ENCODE measurements around the gene CDCA8.
A peak's percentile ranks its signal among the peaks of the same experiment; 100 is the strongest.
"Not testable (repeated sequence)": the region's sequence is repeated elsewhere in the genome, so short reads cannot be mapped to it uniquely, and the experiment has no call there.

Gene CDCA8

DNA sequence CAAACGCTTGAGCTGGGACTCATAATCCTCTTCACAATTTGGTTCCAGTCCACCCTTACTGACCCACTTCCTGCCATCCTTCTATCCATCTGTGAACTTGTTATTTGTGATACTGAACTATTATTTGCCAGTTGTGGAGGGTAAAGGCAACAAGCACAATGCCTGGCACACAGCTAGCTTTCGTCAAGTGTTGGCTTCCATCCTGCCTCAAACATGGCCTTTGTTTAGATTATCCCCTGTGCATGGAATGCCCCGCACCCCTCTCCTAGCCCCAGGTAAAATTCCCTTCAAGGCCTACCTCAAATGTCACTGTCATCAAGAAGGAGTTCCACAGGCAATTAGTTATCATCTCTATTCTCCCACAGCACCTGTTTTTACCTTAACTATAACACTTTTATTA, 11.4 kb upstream of the CDCA8 start:
- H3K4me3 ChIP-seq (ENCODE audit: low read length) = no peak overlapping the region
- peaks cover 29% of the 10 kb centered on the region for H3K36me3 ChIP-seq (ENCODE audit: insufficient read depth, low read length)
- no peak overlapping the region for H2AFZ ChIP-seq (ENCODE audit: low read depth, low read length)
- no peaks in the 10 kb centered on the region for H3K4me1 ChIP-seq (ENCODE audit: insufficient read depth, low read length)
- peaks cover 13% of the 10 kb centered on the region for H3K27me3 ChIP-seq (ENCODE audit: insufficient read depth, low read length)
- no peaks in the 10 kb centered on the region for H3K9me3 ChIP-seq (ENCODE audit: low read length)

GRCh38 chr1:37682334-37682987, 9.9 kb upstream of the CDCA8 start:
- Histone ChIP-seq H3K27me3 (ENCODE audit: insufficient read depth, low read length) (no peaks in the 10 kb centered on the region), H3K36me3 (ENCODE audit: insufficient read depth, low read length) (peaks cover 39% of the 10 kb centered on the region), H3K9me3 (ENCODE audit: low read length) (no peaks in the 10 kb centered on the region), H2AFZ (ENCODE audit: low read depth, low read length) (no peak overlapping the region), H3K4me3 (ENCODE audit: low read length) (no peak overlapping the region), H3K4me1 (ENCODE audit: insufficient read depth, low read length) (no peaks in the 10 kb centered on the region)

GRCh38 chr1:37684182-37684581, 8.1 kb upstream of the CDCA8 start:
- H3K27me3 ChIP-seq (ENCODE audit: insufficient read depth, low read length); H3K9me3 ChIP-seq (ENCODE audit: low read length); H2AFZ ChIP-seq (ENCODE audit: low read depth, low read length); H3K4me3 ChIP-seq (ENCODE audit: low read length); H3K4me1 ChIP-seq (ENCODE audit: insufficient read depth, low read length): not testable (repeated sequence)
- peaks cover 39% of the 10 kb centered on the region for H3K36me3 ChIP-seq (ENCODE audit: insufficient read depth, low read length)

DNA sequence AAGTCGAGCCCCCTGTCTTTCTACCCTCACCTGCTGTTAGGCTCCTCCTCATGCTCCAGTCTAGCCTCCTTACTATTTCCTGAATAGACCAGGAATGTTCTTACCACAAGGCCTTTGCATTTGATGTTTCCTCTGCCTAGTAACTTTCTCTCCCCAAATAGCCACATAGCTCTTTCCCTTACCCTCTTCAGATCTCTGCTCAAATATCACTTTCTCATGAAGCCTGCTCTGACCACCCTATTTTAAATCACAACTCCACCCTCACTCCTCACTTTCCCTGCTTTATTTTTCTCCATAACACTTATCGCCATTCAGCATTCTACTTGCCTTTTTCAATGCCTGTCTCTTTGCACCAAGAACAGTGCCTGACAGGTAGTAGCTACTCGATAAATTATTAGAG, 6.6 kb upstream of the CDCA8 start:
- peaks cover 38% of the 10 kb centered on the region for H3K36me3 ChIP-seq (ENCODE audit: insufficient read depth, low read length)

DNA sequence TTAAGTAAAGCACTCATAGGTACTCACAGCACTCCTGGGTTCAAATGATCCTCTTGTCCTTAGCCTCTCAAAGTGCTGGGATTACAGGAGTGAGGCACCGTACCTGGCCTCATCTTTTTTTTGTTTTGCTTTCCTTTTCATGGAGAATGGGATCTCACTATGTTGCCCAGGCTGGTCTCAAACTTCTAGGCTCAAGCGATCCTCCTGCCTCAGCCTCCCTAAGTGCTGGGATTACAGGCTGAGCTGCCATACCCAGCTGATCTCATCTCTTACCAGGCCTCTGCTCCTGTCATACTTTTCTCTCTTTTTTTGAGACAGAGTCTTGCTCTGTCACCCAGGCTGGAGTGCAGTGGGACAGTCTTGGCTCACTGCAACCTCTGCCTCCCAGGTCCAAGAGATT, 4.6 kb upstream of the CDCA8 start:
- Histone ChIP-seq H3K36me3 (ENCODE audit: insufficient read depth, low read length) (peaks cover 32% of the 10 kb centered on the region), H3K4me1 (ENCODE audit: insufficient read depth, low read length) (peaks cover 24% of the 10 kb centered on the region)

More for the DNA sequence above, 6.6 kb upstream of the CDCA8 start:
- Histone ChIP-seq H3K4me1 (ENCODE audit: insufficient read depth, low read length) (peaks cover 12% of the 10 kb centered on the region), H2AFZ (ENCODE audit: low read depth, low read length) (no peak overlapping the region), H3K4me3 (ENCODE audit: low read length) (no peak overlapping the region), H3K9me3 (ENCODE audit: low read length) (no peaks in the 10 kb centered on the region), H3K27me3 (ENCODE audit: insufficient read depth, low read length) (no peaks in the 10 kb centered on the region)

GRCh38 chr1:37688926-37689325, 3.4 kb upstream of the CDCA8 start:
- peak overlapping the region; percentile 80 for H3K4me3 ChIP-seq (ENCODE audit: low read length)

More for the DNA sequence above, 4.6 kb upstream of the CDCA8 start:
- not testable (repeated sequence) for H2AFZ ChIP-seq (ENCODE audit: low read depth, low read length); H3K9me3 ChIP-seq (ENCODE audit: low read length); H3K4me3 ChIP-seq (ENCODE audit: low read length); H3K27me3 ChIP-seq (ENCODE audit: insufficient read depth, low read length)

DNA sequence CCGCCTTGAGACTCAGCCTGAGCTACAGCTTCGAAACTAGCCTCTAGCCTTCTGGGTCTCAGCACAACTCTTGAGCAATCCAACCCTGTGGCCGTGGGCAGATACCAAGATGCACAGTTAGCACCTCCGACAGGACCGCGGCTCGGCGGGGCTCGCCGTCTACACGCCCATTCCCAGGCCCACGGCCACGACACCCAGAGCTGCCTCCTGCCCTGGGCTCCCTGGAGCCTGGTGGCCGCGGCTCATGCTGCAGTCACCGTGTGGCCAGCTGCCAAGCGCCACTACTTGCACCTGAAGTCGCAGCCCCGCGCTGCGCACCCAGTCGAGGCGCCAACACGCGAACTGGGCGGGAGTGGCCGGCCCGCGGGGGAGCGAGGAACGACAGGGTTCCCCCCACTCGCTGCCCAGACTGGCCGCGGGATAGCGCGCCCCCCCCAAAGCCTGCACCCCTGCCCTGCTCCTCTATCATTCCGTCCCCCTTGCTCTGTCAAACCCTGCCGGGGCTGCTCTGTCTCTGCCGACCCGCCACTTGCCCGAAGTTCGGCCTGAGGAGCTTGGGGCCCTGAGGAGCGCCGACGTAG, 729 bp upstream of the CDCA8 start:
- Histone ChIP-seq H3K27me3 (ENCODE audit: insufficient read depth, low read length) (no peaks in the 10 kb centered on the region), H3K9me3 (ENCODE audit: low read length) (no peaks in the 10 kb centered on the region), H3K4me3 (ENCODE audit: low read length) (peak overlapping the region; percentile 80), H2AFZ (ENCODE audit: low read depth, low read length) (peak overlapping the region; percentile 72), H3K4me1 (ENCODE audit: insufficient read depth, low read length) (peaks cover 28% of the 10 kb centered on the region), H3K36me3 (ENCODE audit: insufficient read depth, low read length) (peaks cover 16% of the 10 kb centered on the region)

More at GRCh38 chr1:37688926-37689325, 3.4 kb upstream of the CDCA8 start:
- no peak overlapping the region for H2AFZ ChIP-seq (ENCODE audit: low read depth, low read length)
- H3K36me3 ChIP-seq (ENCODE audit: insufficient read depth, low read length) = peaks cover 21% of the 10 kb centered on the region
- no peaks in the 10 kb centered on the region for H3K9me3 ChIP-seq (ENCODE audit: low read length)
- H3K4me1 ChIP-seq (ENCODE audit: insufficient read depth, low read length) = peaks cover 28% of the 10 kb centered on the region
- H3K27me3 ChIP-seq (ENCODE audit: insufficient read depth, low read length) = no peaks in the 10 kb centered on the region

DNA sequence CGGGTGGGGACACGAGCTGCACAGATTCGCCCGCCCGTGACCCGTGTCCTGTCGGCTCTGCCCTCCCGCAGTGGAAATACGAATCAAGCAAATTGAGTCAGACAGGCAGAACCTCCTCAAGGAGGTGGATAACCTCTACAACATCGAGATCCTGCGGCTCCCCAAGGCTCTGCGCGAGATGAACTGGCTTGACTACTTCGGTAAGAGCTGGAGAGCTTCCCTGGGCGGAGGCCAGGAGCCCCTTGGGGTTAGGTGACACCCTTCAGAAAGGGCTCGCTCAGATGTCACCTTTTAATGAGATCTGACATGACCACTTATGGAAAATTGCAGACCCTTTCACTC, 489 bp downstream of the CDCA8 start:
- Histone ChIP-seq H3K9me3 (ENCODE audit: low read length) (no peaks in the 10 kb centered on the region), H2AFZ (ENCODE audit: low read depth, low read length) (peak overlapping the region; percentile 89), H3K4me1 (ENCODE audit: insufficient read depth, low read length) (peaks cover 28% of the 10 kb centered on the region), H3K4me3 (ENCODE audit: low read length) (peak overlapping the region; percentile 80), H3K36me3 (ENCODE audit: insufficient read depth, low read length) (peaks cover 25% of the 10 kb centered on the region), H3K27me3 (ENCODE audit: insufficient read depth, low read length) (no peaks in the 10 kb centered on the region)

DNA sequence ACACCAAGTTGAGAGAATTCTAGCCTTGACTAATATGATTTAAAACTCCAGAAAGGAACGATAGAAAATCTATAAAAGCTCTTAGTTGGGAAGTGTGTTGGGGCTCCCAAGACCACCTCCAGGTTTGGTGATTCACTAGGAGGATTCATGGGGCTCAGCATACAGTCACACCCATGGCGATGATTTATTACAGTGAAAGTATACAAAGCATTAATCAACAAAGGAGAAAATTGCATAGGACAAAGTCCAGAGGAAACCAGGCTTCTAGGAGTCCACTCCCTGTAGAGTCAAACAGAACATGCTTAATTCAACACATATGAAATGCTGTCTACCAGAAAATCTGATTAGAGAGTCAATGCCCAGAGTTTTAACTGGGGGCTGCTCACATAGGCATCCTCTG, 4.8 kb downstream of the CDCA8 start:
- no peaks in the 10 kb centered on the region for H3K27me3 ChIP-seq (ENCODE audit: insufficient read depth, low read length)
- peaks cover 61% of the 10 kb centered on the region for H3K36me3 ChIP-seq (ENCODE audit: insufficient read depth, low read length)
- H3K4me1 ChIP-seq (ENCODE audit: insufficient read depth, low read length) = peaks cover 6% of the 10 kb centered on the region
- H3K4me3 ChIP-seq (ENCODE audit: low read length) = no peak overlapping the region
- H3K9me3 ChIP-seq (ENCODE audit: low read length) = no peaks in the 10 kb centered on the region
- no peak overlapping the region for H2AFZ ChIP-seq (ENCODE audit: low read depth, low read length)

GRCh38 chr1:37697737-37698136, 5.4 kb downstream of the CDCA8 start:
- no peak overlapping the region for H3K4me3 ChIP-seq (ENCODE audit: low read length)
- no peak overlapping the region for H2AFZ ChIP-seq (ENCODE audit: low read depth, low read length)
- H3K27me3 ChIP-seq (ENCODE audit: insufficient read depth, low read length) = no peaks in the 10 kb centered on the region
- peaks cover 5% of the 10 kb centered on the region for H3K4me1 ChIP-seq (ENCODE audit: insufficient read depth, low read length)
- H3K9me3 ChIP-seq (ENCODE audit: low read length) = no peaks in the 10 kb centered on the region
- peaks cover 65% of the 10 kb centered on the region for H3K36me3 ChIP-seq (ENCODE audit: insufficient read depth, low read length)

DNA sequence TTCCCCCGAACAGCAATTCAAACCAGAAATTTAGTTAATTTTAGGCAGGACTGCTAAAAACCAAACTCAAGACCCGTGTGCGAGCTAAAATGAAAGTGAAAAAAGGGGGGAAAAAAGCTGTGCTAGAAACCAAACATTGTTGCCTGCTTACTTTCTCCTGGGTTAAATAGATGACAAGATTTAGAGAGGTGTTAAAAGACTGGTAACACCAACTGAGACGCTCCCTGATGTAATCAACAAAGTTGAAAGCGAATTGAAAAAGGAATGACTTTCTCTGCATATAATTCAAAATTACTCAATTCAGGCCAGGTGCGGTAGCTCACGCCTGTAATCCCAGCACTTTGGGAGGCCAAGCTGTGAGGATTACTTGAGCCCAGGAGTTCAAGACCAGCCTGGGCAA, 6.8 kb downstream of the CDCA8 start:
- no peaks in the 10 kb centered on the region for H3K9me3 ChIP-seq (ENCODE audit: low read length)
- H2AFZ ChIP-seq (ENCODE audit: low read depth, low read length) = no peak overlapping the region
- H3K4me3 ChIP-seq (ENCODE audit: low read length) = no peak overlapping the region
- peaks cover 73% of the 10 kb centered on the region for H3K36me3 ChIP-seq (ENCODE audit: insufficient read depth, low read length)
- H3K4me1 ChIP-seq (ENCODE audit: insufficient read depth, low read length) = no peaks in the 10 kb centered on the region
- H3K27me3 ChIP-seq (ENCODE audit: insufficient read depth, low read length) = no peaks in the 10 kb centered on the region

- no peak overlapping the region for H2AFZ ChIP-seq (ENCODE audit: low read depth, low read length)
- H3K4me3 ChIP-seq (ENCODE audit: low read length) = no peak overlapping the region
- no peaks in the 10 kb centered on the region for H3K4me1 ChIP-seq (ENCODE audit: insufficient read depth, low read length)
- H3K9me3 ChIP-seq (ENCODE audit: low read length) = no peaks in the 10 kb centered on the region
- no peaks in the 10 kb centered on the region for H3K27me3 ChIP-seq (ENCODE audit: insufficient read depth, low read length)
- H3K36me3 ChIP-seq (ENCODE audit: insufficient read depth, low read length) = peaks cover 78% of the 10 kb centered on the region
These were observed 8.7 kb downstream of the CDCA8 start for GRCh38 chr1:37701051-37701450.

DNA sequence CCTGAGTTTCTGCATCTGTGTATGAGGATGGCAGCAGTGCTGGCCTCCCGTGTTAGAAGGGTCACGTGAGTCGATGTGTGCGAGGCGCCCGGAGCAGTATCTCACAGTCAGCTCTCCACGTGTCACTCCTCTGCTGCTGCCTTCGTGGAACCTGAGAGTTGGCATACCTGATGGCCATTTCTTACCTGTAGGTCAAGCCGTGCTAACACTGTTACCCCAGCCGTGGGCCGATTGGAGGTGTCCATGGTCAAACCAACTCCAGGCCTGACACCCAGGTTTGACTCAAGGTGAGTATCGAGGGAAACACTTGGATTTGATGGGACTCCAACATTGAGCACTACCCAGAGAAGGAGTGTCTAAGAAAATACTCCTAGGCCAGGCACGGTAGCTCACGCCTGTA, 10.7 kb downstream of the CDCA8 start:
- peaks cover 76% of the 10 kb centered on the region for H3K36me3 ChIP-seq (ENCODE audit: insufficient read depth, low read length)
- H3K9me3 ChIP-seq (ENCODE audit: low read length) = no peaks in the 10 kb centered on the region
- H3K4me3 ChIP-seq (ENCODE audit: low read length) = no peak overlapping the region
- H3K27me3 ChIP-seq (ENCODE audit: insufficient read depth, low read length) = no peaks in the 10 kb centered on the region
- H3K4me1 ChIP-seq (ENCODE audit: insufficient read depth, low read length) = no peaks in the 10 kb centered on the region
- no peak overlapping the region for H2AFZ ChIP-seq (ENCODE audit: low read depth, low read length)

- Histone ChIP-seq H3K4me1 (ENCODE audit: insufficient read depth, low read length) (no peaks in the 10 kb centered on the region), H3K9me3 (ENCODE audit: low read length) (no peaks in the 10 kb centered on the region), H3K27me3 (ENCODE audit: insufficient read depth, low read length) (no peaks in the 10 kb centered on the region), H3K4me3 (ENCODE audit: low read length) (no peak overlapping the region), H2AFZ (ENCODE audit: low read depth, low read length) (no peak overlapping the region), H3K36me3 (ENCODE audit: insufficient read depth, low read length) (peaks cover 78% of the 10 kb centered on the region)
These were observed 12.7 kb downstream of the CDCA8 start for GRCh38 chr1:37704966-37705365.
